G401.6 (cell line): ENCODE data around the gene LYVE1.

ENCODE experiments used
- FAIRE-seq: peaks from 2 replicates; lab custom pipeline; 2012; peaks lifted over from hg19 to GRCh38; lab: Jason Lieb, UNC

LYVE1 gene

DNA sequence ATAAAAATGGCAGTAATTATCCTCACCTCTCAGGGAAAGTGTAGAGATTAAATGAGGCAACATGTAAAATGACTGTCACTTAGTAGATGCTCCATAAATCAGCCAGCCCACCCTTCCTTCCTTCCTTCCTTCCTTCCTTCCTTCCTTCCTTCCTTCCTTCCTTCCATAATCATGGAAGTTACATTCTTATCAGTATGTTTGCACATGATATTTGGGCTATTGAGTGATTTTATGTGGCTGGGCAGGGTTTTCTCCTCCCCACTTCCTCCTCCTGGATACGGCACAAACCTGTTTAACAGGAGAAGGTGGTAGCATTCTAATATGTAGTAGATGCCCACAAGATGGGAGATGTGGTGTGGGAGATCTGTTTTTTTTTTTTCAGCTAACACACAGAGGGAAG, 11.9 kb downstream of the LYVE1 start:
- FAIRE-seq = no peak

- FAIRE-seq = no peak
These were observed 16.6 kb downstream of the LYVE1 start for GRCh38 chr11:10551845-10552352.

GRCh38 chr11:10551290-10551592, 17.2 kb downstream of the LYVE1 start:
- FAIRE-seq = no peak

GRCh38 chr11:10550503-10551289, 17.8 kb downstream of the LYVE1 start:
- FAIRE-seq = no peak

- no peak for FAIRE-seq
These were observed 23.7 kb downstream of the LYVE1 start for GRCh38 chr11:10544491-10545465.

GRCh38 chr11:10543782-10544181, 24.7 kb downstream of the LYVE1 start:
- no peak for FAIRE-seq

- FAIRE-seq = peak; percentile 36
These were observed 25.7 kb downstream of the LYVE1 start for GRCh38 chr11:10542776-10543175.

GRCh38 chr11:10541561-10541930, 26.9 kb downstream of the LYVE1 start:
- FAIRE-seq = no peak

DNA sequence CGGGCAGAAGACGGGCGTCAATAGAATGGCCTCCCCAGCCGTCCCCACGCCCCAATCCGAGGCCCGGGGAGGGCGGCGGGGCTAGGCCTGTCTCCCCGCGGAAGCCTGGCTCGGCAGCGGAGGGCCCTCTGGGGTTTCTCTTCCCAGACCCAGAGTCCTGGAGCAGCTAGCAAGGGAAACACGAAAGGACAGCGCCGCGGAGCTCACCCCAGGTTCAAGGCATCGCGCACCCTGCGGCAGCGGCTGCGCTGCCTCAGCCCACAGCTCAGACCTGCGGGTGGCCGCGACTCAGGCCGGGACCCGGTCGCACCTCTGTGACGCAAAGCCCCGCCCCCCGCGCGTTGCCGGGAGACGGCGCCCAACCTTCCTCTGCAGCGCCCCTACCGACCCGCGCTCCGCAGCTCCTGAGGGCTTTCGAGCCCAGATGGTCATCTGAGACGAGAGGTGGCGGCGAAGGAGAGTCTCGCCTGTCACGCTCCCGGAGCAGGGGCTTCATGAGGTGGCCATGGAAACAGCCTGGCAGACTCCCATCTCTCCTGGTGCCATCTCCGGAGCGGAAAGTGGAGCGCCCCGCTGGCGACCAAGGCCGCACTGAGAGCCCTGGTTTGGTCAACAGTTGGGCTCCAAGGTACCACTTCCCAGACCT, 27.4 kb downstream of the LYVE1 start, which contains the start of gene RNF141:
RNF141 (minus strand) TSS at position 273 of the 646 bp plus-strand sequence. CDS start 7,029 bp downstream, outside the sequence.
- FAIRE-seq = no peak

GRCh38 chr11:10540546-10540914, 27.9 kb downstream of the LYVE1 start:
- no peak for FAIRE-seq

DNA sequence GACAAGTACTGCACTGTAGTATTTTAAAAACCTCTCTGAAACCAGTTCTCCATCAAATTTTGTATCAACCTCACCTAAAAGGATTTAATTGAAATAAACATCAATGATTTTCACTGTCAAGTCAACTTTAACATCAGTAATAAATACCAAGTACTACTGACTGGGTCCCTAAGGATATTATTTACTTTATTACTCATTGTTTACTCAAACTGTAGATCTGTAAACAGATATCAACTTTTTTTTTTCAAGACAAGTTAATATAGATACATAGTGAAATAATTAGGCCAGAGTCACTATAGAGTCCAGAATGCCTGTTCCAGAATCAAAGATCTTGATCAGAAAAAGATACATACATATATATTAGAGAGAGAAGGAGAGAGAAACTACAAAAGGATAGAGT, 29.1 kb downstream of the LYVE1 start:
- peak; percentile 19 for FAIRE-seq

- FAIRE-seq = no peak
These were observed 29.5 kb downstream of the LYVE1 start for GRCh38 chr11:10538924-10539323.

DNA sequence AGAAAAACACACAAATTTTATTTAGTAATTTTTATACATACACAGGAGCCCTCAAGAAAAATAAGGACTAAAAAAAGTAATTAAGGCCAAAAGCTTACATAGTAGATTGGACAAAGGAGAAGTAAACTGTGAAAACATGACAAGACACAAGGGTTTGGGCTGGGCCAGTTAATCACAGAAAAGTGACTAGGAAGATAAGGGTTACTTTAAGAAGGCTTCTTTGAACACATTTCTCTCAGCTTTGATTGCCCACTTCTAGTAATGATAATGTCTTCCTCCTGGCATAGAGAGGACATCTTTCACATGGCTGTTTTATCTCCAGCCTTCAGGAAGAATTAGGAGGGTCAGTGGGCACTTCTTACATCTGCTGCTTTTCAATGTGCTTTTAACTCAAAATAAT, 30.9 kb downstream of the LYVE1 start:
- no peak for FAIRE-seq

GRCh38 chr11:10534316-10534715, 34.1 kb downstream of the LYVE1 start:
- no peak for FAIRE-seq

GRCh38 chr11:10533323-10533722, 35.1 kb downstream of the LYVE1 start:
- FAIRE-seq = no peak

DNA sequence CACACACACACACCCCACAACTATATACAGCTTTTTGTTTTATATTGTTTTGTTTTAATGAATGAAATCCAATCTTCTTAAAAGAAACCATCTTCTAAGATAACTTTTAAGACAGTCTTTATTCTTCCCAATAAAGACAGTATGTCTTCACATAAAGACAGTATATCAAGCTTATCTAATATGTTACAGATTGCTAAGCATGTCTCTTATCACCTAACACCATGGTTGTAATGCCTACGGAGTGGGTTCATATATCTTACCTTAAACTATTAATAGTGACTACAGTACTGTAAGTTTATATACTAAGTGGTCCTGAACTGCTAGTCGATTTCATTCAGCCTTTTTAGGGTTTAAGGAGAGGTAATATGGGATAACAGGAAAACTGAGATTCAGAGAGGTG, 35.9 kb downstream of the LYVE1 start:
- FAIRE-seq = no peak

DNA sequence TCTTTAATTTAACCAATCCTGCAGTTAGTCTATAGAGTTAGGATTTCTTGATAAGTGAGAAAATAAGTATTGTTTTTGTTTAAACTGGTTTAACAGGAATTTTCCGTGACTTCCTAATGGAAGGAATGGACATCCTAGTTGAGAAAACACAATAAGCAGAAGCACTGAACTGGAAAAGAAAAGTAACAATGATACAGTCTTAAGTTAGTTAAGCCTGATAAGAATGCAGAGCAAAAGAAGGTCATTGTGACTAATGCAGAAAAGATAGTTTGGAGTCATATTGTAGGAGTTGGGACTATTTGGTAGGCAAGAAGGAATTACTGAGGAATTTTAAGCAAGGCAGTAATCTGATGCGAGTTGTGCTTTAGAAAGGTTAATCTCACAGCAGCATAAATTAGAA, 39.2 kb downstream of the LYVE1 start:
- FAIRE-seq = no peak

- FAIRE-seq = peak; percentile 48
These were observed 40.3 kb downstream of the LYVE1 start for GRCh38 chr11:10528121-10528520.

GRCh38 chr11:10526974-10527918, 41.2 kb downstream of the LYVE1 start:
- FAIRE-seq = no peak

GRCh38 chr11:10524471-10524870, 44.0 kb downstream of the LYVE1 start:
- FAIRE-seq = no peak

DNA sequence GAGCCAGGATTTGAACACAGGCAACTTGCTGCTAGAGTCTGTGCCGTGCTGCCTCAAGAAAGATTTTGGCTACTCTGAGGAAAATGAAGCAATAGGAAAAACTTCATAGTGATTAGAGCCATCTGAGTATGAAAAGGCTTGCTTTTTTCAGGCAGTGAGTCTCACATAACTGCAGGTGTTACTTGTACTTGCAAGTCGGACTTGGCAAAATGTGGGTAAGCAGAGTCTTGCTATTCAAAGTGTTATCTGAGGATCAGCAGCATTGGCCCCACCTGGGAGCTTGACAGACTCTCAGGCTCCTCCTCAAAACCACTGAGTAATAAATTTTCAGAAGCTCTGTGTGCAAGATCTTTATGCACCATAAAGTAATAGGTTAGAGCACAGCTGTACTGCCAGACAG, 45.5 kb downstream of the LYVE1 start:
- no peak for FAIRE-seq

DNA sequence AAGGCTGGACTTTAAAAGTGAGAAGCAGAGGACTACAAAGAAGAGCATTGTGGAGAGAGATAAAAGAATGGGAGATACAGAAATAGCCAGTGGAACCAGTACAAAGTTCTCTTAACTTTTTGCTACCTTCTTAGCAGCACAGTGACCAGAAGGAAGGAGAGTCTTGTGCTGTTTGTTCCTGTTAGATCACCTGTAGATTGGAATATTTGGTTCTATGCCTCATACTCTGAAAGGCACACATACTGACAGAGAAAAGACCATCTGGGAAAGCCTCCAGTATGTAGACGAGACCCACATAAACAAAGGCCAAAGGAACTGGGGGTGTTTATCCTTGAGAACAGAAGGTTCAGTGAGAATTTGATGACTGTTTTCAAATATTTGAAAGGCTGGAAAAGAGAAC, 46.2 kb downstream of the LYVE1 start:
- FAIRE-seq = no peak
